GM12874 (cell line): Measurements from ENCODE around the gene PREP.

ENCODE experiments used
- TF ChIP-seq, protein P1 (sequence below): IDR thresholded peaks from 2 replicates; pipeline ENCODE4 v1.5.1; 2011; ENCODE audit warnings: low read depth, mild to moderate bottlenecking, control low read depth, low read length, moderate library complexity; ENCODE audit not compliant: insufficient read depth

Gene PREP

DNA sequence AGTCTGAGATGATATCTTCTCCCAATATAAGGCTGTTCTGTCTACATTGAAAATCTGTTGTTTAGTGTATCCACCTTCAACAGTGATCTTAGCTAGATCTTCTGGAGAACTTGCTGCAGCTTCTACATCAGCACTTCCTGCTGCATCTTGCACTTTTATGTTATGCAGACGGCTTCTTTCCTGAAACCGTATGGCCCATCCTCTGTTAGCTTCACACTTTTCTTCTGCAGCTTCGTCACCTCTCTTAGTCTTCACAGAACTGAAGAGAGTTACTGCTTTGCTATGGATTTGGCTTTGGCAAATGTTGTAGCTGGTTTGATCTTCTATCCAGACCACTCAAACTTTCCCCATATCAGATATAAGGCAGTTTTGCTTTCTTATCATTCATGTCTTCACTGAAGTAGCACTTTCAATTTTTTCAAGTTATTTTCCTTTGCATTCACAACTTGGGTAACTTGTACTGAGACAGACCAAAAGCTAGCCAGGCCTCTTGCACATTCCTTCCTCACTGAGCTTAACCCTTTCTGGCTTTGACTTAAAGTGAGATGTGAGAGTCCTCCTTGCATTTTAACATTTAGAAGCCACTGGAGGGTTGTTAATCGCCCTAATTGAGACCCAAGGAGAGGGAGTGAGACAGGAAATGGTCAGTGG, 110.1 kb downstream of the PREP start:
- TF ChIP-seq, protein P1, sequence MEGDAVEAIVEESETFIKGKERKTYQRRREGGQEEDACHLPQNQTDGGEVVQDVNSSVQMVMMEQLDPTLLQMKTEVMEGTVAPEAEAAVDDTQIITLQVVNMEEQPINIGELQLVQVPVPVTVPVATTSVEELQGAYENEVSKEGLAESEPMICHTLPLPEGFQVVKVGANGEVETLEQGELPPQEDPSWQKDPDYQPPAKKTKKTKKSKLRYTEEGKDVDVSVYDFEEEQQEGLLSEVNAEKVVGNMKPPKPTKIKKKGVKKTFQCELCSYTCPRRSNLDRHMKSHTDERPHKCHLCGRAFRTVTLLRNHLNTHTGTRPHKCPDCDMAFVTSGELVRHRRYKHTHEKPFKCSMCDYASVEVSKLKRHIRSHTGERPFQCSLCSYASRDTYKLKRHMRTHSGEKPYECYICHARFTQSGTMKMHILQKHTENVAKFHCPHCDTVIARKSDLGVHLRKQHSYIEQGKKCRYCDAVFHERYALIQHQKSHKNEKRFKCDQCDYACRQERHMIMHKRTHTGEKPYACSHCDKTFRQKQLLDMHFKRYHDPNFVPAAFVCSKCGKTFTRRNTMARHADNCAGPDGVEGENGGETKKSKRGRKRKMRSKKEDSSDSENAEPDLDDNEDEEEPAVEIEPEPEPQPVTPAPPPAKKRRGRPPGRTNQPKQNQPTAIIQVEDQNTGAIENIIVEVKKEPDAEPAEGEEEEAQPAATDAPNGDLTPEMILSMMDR, result no peak

DNA sequence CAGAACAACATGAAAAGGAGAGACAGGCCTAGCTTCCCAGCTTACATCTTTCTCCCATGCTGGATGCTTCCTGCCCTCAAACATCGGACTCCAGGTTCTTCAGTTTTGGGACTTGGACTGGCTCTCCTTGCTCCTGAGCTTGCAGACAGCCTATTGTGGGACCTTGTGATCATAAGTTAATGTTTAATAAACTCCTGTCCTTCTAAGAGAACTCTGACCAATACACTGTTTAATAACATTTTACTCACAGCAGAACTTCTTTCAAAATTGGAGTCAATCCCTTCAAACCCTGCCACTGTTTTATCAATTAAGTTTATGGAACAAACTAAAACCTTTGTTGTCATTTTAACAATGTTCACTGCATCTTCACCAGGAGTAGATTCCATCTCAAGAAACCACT, 111.4 kb downstream of the PREP start:
- TF ChIP-seq, protein P1, result no peak

DNA sequence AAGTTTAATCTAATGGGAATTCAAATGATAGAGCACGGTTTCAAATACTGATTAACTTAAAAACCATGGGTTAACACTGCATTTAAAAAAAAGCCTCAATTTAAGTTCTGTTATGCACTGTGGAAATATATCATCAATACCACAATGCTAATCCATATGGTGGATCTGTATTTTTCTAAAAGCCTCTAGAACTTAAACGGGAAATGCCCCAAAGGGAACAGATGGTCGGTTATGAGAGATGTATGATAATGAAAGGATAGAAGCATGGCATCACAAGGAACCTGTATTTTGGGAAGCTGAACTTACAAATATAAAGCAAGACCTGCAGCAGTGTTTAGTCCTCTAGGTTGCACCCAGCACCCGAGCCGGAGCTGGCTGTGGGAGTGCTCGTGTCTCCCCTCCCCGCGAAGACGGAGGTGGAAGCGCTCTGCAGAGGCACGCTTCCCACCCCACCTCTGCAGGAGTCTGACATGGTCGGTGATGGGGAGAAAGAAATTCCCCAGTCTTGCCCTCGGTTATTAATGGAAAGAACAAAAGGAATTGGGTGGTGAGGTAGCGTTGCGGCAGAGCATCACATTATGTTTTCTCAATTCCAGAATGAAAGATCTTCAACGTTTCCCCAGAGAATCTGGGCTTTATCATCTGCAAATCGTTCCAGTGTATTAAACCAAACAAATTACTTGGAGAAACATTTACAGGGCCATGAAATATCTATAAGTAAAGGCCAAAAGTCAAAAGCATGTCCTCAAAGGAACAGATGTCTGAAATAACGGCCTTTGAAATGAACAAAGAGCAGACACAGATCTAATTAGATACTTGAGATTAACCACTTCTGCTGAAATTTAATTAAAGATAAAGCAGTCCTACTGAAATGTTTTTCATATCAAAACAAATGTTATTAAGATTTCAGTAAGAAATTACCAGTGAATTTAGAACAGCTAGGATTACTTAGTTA, 120.0 kb downstream of the PREP start:
- TF ChIP-seq, protein P1, result no peak

DNA sequence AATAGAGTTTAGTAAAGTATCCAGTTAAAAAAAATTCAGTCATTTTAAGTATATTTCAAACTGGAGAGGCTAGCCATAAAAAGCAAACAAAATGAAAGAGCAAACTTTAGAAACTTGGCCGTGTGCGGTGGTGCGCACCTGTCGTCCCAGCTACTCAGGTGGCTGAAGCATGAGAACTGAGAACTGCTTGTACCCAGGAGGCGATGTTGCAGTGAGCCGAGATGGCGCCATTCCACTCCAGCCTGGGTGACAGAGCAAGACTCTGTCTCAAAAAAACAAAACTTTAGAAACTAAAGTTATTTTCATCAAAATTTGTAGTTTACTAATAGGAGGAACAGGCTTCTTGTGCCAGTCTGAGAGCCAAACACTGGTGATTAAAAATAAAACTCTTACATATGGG, 122.8 kb downstream of the PREP start:
- TF ChIP-seq, protein P1, result no peak

DNA sequence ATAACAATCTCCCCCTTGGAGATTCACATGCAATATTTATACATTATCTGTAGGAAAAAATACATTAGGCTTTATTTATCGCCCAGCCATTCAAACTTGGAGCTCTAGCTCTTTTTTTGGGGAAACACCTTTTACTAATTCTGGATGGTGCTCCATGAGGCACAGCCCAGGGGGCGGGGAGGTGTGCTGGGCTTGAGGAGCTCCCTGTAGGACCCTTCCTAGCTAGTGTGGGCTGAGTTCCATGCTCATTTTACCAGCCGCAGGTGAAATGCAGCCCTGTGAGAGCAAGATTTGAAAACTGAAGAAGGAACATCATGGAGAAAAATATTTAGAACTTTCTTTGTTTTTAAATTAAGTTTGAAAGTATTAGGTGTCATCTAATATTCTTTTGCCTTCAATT, 123.4 kb downstream of the PREP start:
- TF ChIP-seq, protein P1, result no peak

DNA sequence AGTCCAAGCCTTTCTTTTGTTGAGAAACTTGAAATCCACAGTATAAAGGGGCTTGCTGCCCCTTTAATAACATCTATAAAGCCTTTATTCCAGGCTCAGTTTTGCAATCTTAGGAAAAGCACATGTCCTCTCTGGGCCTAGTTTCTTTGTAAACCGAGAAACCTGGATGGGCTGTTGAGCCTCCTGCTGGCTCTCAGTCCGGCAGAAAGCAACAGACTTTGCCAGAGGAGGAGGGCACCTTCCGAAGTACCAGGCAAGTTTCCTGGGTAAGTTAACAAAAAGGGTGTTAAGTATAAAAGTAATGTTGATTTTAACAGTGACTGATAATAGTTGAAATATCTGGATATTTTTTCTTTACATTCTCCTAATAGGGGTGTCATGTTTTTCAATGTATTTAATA, 124.1 kb downstream of the PREP start:
- TF ChIP-seq, protein P1, result no peak

DNA sequence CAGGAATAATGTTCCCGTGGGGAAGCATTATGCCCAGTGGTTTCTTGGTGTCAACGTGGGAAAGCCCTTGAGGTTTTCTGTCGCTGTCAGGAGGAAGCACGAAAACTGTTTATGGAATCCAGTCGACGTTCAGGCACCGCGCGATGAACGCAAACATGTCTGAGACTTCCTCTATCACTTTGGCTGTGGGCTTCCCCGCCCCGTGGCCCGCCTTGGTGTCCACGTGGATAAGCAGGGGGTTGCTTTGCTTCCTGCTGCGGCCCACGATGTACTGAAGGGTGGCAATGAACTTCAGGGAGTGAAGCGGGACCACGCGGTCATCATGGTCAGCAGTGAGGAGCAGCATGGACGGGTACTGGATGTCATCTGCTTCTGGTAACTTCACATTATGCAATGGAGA, 124.8 kb downstream of the PREP start:
- TF ChIP-seq, protein P1, result no peak
